Measurements from ENCODE around the gene CSK. TPM values are rescaled to one million over a fixed set of nuclear protein-coding genes. Genes with fewer than 3 reads are reported as not detected.

CSK gene
- total RNA-seq, 1 donor from 2014 or later, result 557 TPM

DNA sequence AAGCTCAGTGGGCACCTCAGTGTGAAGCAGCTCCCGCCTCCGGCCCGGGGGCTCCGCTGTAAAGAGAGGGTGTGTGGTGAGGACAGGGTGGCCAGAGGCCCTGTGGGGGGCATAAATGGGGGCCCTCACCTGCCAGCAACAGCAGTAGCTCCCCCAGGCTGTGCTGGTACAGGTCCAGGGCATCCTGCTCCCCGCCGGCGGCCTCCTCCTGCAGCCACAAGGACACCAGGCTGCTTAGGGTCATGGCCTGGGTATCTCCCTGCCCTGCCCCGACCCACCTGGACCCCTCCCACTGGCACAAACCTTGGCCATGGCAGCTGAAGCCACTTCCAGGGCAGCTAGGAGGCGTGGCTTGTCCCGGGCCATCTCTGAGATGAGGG, 56.2 kb downstream of the CSK start:
- DNase-seq (no peak), ATAC-seq (ENCODE audit: low read depth) (no peak)
- ChIA-PET POLR2A (no interaction called here), CTCF (interaction anchor here (0.7 to 1.2 kb wide), 5 partner anchors 11 to 205 kb away, joined by 3 read pairs; no protein-coding TSS in a partner anchor)
- no peak overlapping the region for H3K4me3 Mint-ChIP-seq
- H3K9me3 Mint-ChIP-seq, result no peaks in the 10 kb centered on the region
- TF ChIP-seq, protein P1, sequence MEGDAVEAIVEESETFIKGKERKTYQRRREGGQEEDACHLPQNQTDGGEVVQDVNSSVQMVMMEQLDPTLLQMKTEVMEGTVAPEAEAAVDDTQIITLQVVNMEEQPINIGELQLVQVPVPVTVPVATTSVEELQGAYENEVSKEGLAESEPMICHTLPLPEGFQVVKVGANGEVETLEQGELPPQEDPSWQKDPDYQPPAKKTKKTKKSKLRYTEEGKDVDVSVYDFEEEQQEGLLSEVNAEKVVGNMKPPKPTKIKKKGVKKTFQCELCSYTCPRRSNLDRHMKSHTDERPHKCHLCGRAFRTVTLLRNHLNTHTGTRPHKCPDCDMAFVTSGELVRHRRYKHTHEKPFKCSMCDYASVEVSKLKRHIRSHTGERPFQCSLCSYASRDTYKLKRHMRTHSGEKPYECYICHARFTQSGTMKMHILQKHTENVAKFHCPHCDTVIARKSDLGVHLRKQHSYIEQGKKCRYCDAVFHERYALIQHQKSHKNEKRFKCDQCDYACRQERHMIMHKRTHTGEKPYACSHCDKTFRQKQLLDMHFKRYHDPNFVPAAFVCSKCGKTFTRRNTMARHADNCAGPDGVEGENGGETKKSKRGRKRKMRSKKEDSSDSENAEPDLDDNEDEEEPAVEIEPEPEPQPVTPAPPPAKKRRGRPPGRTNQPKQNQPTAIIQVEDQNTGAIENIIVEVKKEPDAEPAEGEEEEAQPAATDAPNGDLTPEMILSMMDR (IDR thresholded peaks at IDR 0.05), result no peak
- H3K27me3 Mint-ChIP-seq, result no peaks in the 10 kb centered on the region
- peaks cover 31% of the 10 kb centered on the region for H3K36me3 Mint-ChIP-seq (ENCODE audit: low read depth)
- peaks cover 28% of the 10 kb centered on the region for H3K4me1 Mint-ChIP-seq
- intact Hi-C loops (cut with micrococcal nuclease), result no loop called here
- no peak overlapping the region for H3K27ac Mint-ChIP-seq

DNA sequence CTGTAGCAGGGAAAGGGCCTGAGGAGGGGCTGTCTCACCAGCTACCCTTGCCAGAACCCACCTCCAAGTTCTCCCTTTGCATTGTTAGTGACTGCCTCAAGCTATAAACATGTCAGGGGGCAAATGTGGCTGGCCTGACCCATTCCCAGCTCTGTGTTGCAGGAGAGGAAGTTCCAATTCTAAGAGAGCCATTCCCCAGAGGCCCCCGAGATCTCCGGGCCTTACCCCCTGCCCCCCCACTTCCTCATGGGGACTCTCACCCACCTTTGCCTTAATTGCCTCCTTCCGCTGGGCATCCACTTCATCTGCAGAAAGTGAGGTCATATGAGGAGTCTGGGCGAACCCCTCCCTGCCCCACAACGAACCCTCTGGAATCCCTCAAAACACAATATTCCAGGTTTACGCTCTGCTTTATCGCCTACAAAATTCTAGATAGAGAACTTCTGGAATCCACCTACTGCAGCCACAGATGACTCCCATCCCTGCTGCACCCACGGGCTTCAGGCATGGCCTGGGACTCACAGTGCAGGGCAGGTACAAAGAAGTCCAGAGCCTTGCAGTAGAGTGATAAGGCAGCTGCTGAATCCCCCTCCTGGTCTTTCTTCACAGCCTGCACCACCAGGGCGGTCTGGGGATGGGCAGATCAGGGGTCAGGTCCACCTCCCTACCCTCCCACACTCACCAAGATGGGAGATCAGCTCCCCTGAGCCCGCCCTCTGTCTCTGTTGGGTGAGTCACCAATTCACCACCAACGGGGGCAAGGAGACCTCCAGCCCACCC, 57.1 kb downstream of the CSK start:
- Mint-ChIP-seq H3K36me3 (ENCODE audit: low read depth) (peaks cover 31% of the 10 kb centered on the region), H3K4me3 (no peak overlapping the region), H3K27ac (no peak overlapping the region), H3K4me1 (peaks cover 30% of the 10 kb centered on the region), H3K27me3 (no peaks in the 10 kb centered on the region), H3K9me3 (no peaks in the 10 kb centered on the region)
- intact Hi-C loops (cut with micrococcal nuclease), result no loop called here
- POLR2A ChIA-PET, result no interaction called here
- TF ChIP-seq, protein P1 (IDR thresholded peaks at IDR 0.05), result no peak
- ATAC-seq (ENCODE audit: low read depth) (no peak), DNase-seq (no peak)
- CTCF ChIA-PET, result interaction anchor here (0.7 to 1.2 kb wide), 4 partner anchors 58 to 205 kb away, joined by 3 read pairs; no protein-coding TSS in a partner anchor

DNA sequence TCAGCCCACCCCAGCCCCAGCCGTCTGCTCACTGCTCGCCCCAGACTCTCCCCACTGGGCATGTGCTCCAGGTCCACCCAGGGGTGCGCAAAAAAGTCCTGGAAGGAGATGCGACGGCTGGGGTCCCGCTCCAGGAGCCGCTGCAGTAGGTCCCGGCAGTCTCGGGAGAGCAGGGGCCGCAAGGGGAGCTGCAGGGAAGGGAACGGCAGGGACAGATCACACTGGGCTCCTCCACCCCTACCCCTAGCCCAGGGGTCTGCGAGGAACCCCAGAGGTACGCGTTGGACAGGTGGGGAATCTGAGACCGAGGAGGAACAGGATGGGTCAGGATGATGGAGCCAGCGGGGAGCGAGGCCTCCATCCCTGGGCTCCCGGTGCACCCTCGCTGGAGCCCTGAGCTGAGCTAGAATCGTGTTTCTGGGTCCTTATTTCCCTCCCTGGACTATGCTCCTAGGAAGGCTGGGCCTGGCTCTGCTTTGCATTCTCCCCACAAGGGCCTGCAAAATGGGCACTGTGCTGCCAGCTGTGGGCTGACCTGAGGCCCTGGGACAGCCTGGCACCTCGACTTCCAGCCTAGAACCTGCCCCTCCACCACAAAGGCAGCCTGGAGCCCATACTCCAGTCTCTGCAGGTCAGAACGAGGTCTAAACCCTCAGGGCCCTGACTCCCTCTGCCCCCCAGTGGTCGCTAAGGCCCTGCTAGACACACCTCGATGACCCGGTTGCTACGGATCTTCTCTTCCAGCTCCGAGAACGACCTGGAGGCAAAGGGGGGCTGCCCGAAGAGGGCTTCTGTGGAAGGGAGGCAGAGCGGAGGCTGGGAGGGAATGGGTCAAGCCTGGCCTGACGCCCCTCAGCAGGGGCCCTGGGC, 57.9 kb downstream of the CSK start:
- TF ChIP-seq, protein P1 (IDR thresholded peaks at IDR 0.05), result no peak
- ChIA-PET CTCF (no interaction called here), POLR2A (interaction anchor here (2.5 kb wide), 1 partner anchor 30 kb away, joined by 6 read pairs; no protein-coding TSS in a partner anchor)
- Mint-ChIP-seq H3K4me3 (no peak overlapping the region), H3K36me3 (ENCODE audit: low read depth) (peaks cover 34% of the 10 kb centered on the region), H3K27me3 (no peaks in the 10 kb centered on the region), H3K9me3 (no peaks in the 10 kb centered on the region), H3K27ac (no peak overlapping the region), H3K4me1 (peaks cover 38% of the 10 kb centered on the region)
- ATAC-seq (ENCODE audit: low read depth) (no peak), DNase-seq (no peak)
- intact Hi-C loops (cut with micrococcal nuclease), result no loop called here

DNA sequence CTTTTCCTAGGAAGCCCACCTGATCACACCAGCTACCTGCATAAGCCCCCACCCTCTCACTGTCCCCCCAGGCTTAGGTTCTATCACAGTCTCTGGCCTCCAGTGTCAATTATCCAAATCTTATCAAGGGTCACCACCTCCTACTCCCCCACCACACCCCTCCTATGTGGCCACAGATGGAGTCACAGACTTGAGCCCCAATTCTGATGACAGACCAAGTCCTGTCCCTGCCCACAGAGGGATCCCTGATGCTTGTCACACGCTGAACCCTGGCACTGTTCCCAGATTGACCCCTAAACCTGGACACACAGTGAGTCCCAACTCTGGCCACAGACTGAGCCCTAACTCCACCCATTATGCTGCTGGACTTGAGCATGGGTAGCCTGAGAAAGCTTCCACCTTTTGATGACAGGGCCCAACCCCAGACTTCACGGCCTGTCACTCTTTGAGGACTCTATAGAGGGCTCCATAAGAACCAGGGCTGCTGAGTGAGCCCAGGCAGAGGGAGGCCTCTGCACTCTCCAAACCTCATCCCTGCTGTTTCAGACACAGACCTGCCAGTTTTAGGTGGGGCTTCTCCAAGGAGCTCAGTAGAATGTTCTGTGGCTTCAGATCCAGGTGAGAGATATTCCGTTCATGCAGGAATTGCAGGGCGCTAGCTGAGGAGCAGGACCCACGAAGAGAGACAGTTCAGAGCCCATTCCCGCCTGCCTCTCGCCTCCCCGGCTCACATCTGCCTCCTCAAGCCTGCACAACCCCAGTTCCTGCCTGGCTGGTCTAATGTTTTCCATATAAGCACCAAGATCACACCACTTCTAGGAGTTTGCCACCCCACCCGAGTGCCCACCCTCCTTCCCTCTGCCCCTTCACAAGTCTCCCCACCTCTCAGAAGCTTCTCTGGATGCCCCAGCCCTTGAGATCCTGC, 59.2 kb downstream of the CSK start:
- Mint-ChIP-seq H3K9me3 (no peaks in the 10 kb centered on the region), H3K4me3 (peak overlapping the region; percentile 42), H3K4me1 (peaks cover 45% of the 10 kb centered on the region), H3K27me3 (no peaks in the 10 kb centered on the region), H3K27ac (no peak overlapping the region), H3K36me3 (ENCODE audit: low read depth) (peaks cover 31% of the 10 kb centered on the region)
- POLR2A ChIA-PET, result interaction anchor here (0.6 to 2.5 kb wide), 6 partner anchors 29 to 800 kb away, joined by 3 to 7 read pairs (median 4); no protein-coding TSS in a partner anchor
- TF ChIP-seq, protein P1 (IDR thresholded peaks at IDR 0.05), result no peak
- CTCF ChIA-PET, result interaction anchor here (1.9 to 2.2 kb wide), 2 partner anchors 61 to 70 kb away, joined by 8 to 14 read pairs; no protein-coding TSS in a partner anchor
- ATAC-seq (ENCODE audit: low read depth), result no peak
- no peak for DNase-seq
- intact Hi-C loops (cut with micrococcal nuclease), result no loop called here
